ENCODE measurements around the gene TRHDE. TPM values are rescaled to one million over a fixed set of nuclear protein-coding genes. Genes with fewer than 3 reads are reported as not detected.

Gene TRHDE
- total and polyA plus RNA-seq, 9 donors: 3.4 to 35.5 (median 18.2) TPM

- Histone ChIP-seq H3K9me3 (no peaks in the 10 kb centered on the region), H3K27ac (no peak overlapping the region), H3K36me3 (no peaks in the 10 kb centered on the region), H3K4me3 (no peak overlapping the region), H3K4me1 (ENCODE audit: insufficient read depth) (no peaks in the 10 kb centered on the region), H3K27me3 (no peaks in the 10 kb centered on the region)
- 63 to 73% (median 64%) methylated on average over 3 of the region's 3 CpGs for WGBS, 3 donors
- no peak for DNase-seq
- no peak for TF ChIP-seq EP300 (IDR thresholded peaks at IDR 0.05)
- no peak for TF ChIP-seq POLR2A (IDR thresholded peaks at IDR 0.05)
- TF ChIP-seq CTCF (IDR thresholded peaks at IDR 0.05): no peak
- intact Hi-C loops (cut with DNase I): no loop called here
Observed at GRCh38 chr12:72297666-72298065, 25.5 kb downstream of the TRHDE start.

GRCh38 chr12:72300728-72301127 is 28.6 kb downstream of the TRHDE start:
- WGBS, 3 donors: 70 to 82% (median 71%) methylated on average over 3 of the region's 3 CpGs
- intact Hi-C loops (cut with DNase I): no loop called here
- H3K4me3 ChIP-seq: no peak overlapping the region
- TF ChIP-seq POLR2A (IDR thresholded peaks at IDR 0.05) (no peak), CTCF (IDR thresholded peaks at IDR 0.05) (no peak), EP300 (IDR thresholded peaks at IDR 0.05) (no peak)
- no peak for DNase-seq
- no peaks in the 10 kb centered on the region for H3K27me3 ChIP-seq
- H3K36me3 ChIP-seq: no peaks in the 10 kb centered on the region
- no peaks in the 10 kb centered on the region for H3K4me1 ChIP-seq (ENCODE audit: insufficient read depth)
- no peak overlapping the region for H3K27ac ChIP-seq
- H3K9me3 ChIP-seq: no peaks in the 10 kb centered on the region

GRCh38 chr12:72304751-72305150 is 32.6 kb downstream of the TRHDE start:
- Histone ChIP-seq H3K36me3 (no peaks in the 10 kb centered on the region), H3K9me3 (no peaks in the 10 kb centered on the region), H3K27ac (no peak overlapping the region), H3K27me3 (no peaks in the 10 kb centered on the region), H3K4me1 (ENCODE audit: insufficient read depth) (no peaks in the 10 kb centered on the region), H3K4me3 (no peak overlapping the region)
- TF ChIP-seq EP300 (IDR thresholded peaks at IDR 0.05) (no peak), POLR2A (IDR thresholded peaks at IDR 0.05) (no peak), CTCF (IDR thresholded peaks at IDR 0.05) (no peak)
- intact Hi-C loops (cut with DNase I): no loop called here
- DNase-seq: no peak
- 46 to 58% (median 55%) methylated on average over 2 of the region's 2 CpGs for WGBS, 3 donors

GRCh38 chr12:72307229-72307628 is 35.1 kb downstream of the TRHDE start:
- H3K36me3 ChIP-seq: no peaks in the 10 kb centered on the region
- DNase-seq: no peak
- H3K9me3 ChIP-seq: no peaks in the 10 kb centered on the region
- H3K27me3 ChIP-seq: no peaks in the 10 kb centered on the region
- no peak overlapping the region for H3K27ac ChIP-seq
- no peak for TF ChIP-seq EP300 (IDR thresholded peaks at IDR 0.05)
- no peak for TF ChIP-seq CTCF (IDR thresholded peaks at IDR 0.05)
- no peak for TF ChIP-seq POLR2A (IDR thresholded peaks at IDR 0.05)
- H3K4me1 ChIP-seq (ENCODE audit: insufficient read depth): no peaks in the 10 kb centered on the region
- H3K4me3 ChIP-seq: no peak overlapping the region
- 89 to 94% (median 93%) methylated on average over 6 of the region's 6 CpGs for WGBS, 3 donors
- intact Hi-C loops (cut with DNase I): no loop called here

GRCh38 chr12:72311946-72312345 is 39.8 kb downstream of the TRHDE start:
- WGBS, 3 donors: 89 to 92% (median 90%) methylated on average over 5 of the region's 5 CpGs
- intact Hi-C loops (cut with DNase I): no loop called here

More at GRCh38 chr12:72311946-72312345, 39.8 kb downstream of the TRHDE start:
- Histone ChIP-seq H3K9me3 (no peaks in the 10 kb centered on the region), H3K27me3 (no peaks in the 10 kb centered on the region), H3K4me1 (ENCODE audit: insufficient read depth) (no peaks in the 10 kb centered on the region), H3K4me3 (no peak overlapping the region), H3K27ac (no peak overlapping the region), H3K36me3 (no peaks in the 10 kb centered on the region)
- TF ChIP-seq POLR2A (IDR thresholded peaks at IDR 0.05) (no peak), CTCF (IDR thresholded peaks at IDR 0.05) (no peak), EP300 (IDR thresholded peaks at IDR 0.05) (no peak)
- no peak for DNase-seq
